ENCODE measurements around the gene SHROOM1.

Gene SHROOM1

DNA sequence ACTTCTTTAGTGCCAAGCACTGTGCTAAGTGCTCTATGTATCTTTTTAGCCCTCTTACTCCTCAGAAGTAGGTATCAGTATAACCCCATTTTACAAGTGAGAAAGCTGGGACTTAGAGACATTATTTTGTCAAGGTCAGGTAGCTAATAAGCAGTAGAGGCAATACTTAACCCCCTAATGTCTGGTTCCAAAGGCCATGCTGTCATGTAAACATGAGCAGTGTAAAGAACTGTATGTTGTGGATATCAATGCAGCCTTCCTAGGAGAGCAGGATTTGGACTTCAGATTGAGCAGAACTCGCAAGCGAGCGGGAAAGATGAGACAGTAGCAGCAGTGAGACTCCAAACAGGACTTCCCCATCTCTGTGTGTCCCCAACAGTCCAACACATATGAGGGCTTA is 3.6 kb upstream of the SHROOM1 start:
- Histone ChIP-seq H2AFZ (ENCODE audit: low read length, unreplicated experiment) (no peak overlapping the region), H3K36me3 (ENCODE audit: insufficient read depth, low read length) (no peaks in the 10 kb centered on the region), H3K27me3 (ENCODE audit: insufficient read depth, low read length) (no peaks in the 10 kb centered on the region), H3K4me1 (ENCODE audit: control insufficient read depth, insufficient read depth, low read length, unreplicated experiment) (peaks cover 2% of the 10 kb centered on the region), H3K27ac (ENCODE audit: low read depth, low read length) (no peak overlapping the region), H3K4me3 (ENCODE audit: low read depth, low read length) (no peak overlapping the region), H3K79me2 (ENCODE audit: control insufficient read depth, insufficient read depth, low read length, unreplicated experiment) (no peaks in the 10 kb centered on the region)

DNA sequence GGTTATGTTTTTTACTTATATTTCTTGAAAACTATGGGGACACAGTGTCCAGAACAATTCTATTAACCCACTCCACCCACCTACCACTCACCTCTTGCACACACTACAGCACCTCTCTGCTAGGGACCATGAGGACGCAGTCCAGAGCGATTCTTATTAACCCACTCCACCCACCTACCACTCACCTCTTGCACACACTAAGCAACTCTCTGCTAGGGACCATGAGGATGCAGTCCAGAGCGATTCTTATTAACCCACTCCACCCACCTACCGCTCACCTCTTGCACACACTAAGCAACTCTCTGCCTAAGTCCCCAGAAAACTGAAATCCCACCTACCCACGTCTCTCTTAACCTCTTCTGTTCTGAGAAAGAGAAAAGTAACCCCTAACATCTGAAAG is 2.2 kb upstream of the SHROOM1 start:
- H3K27me3 ChIP-seq (ENCODE audit: insufficient read depth, low read length), result no peaks in the 10 kb centered on the region
- peaks cover 10% of the 10 kb centered on the region for H3K79me2 ChIP-seq (ENCODE audit: control insufficient read depth, insufficient read depth, low read length, unreplicated experiment)
- H3K4me3 ChIP-seq (ENCODE audit: low read depth, low read length), result no peak overlapping the region
- no peak overlapping the region for H3K27ac ChIP-seq (ENCODE audit: low read depth, low read length)
- H2AFZ ChIP-seq (ENCODE audit: low read length, unreplicated experiment), result no peak overlapping the region
- no peaks in the 10 kb centered on the region for H3K4me1 ChIP-seq (ENCODE audit: control insufficient read depth, insufficient read depth, low read length, unreplicated experiment)
- H3K36me3 ChIP-seq (ENCODE audit: insufficient read depth, low read length), result no peaks in the 10 kb centered on the region

DNA sequence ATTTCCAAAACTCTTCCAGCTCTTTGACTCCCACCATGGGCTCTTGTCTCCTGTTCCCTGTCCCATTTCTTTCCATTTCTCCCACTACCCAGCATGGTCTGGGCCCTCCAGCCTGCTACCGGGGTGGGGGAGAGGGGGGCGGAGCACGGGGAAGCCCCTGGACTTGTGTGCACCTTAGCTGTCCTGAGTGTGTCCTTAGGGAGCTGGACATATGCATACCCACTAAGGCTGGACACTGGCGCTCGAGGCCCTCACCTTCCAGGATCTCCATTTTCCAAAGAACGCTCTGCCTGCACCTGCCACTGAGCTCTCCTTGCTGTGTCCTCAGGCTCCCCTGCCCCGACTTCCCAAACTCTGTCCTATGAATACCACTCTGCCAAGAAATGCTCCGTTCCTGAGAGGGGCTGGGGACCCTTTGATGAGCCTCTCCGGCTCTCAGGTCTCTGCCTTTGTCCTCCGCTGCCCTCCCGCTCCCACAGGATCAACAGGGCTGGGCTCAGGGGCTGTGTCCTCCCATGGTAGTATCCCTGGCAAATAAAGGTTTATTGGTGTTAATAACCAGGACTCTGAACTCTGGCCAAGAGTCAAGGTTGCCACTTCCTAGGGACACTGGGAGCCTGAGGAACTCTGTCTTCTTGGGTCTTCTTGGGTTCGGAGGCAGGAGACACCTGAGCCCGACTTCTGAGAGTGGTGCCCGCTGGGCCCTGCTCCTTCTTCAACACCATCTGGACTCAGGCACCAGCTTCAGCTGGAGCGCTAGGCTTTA is 831 bp upstream of the SHROOM1 start:
- H3K27me3 ChIP-seq (ENCODE audit: insufficient read depth, low read length), result no peaks in the 10 kb centered on the region
- H3K4me1 ChIP-seq (ENCODE audit: control insufficient read depth, insufficient read depth, low read length, unreplicated experiment), result no peaks in the 10 kb centered on the region
- no peak overlapping the region for H2AFZ ChIP-seq (ENCODE audit: low read length, unreplicated experiment)
- H3K4me3 ChIP-seq (ENCODE audit: low read depth, low read length), result peak overlapping the region; percentile 81
- no peaks in the 10 kb centered on the region for H3K36me3 ChIP-seq (ENCODE audit: insufficient read depth, low read length)
- H3K79me2 ChIP-seq (ENCODE audit: control insufficient read depth, insufficient read depth, low read length, unreplicated experiment), result peaks cover 10% of the 10 kb centered on the region
- no peak overlapping the region for H3K27ac ChIP-seq (ENCODE audit: low read depth, low read length)

DNA sequence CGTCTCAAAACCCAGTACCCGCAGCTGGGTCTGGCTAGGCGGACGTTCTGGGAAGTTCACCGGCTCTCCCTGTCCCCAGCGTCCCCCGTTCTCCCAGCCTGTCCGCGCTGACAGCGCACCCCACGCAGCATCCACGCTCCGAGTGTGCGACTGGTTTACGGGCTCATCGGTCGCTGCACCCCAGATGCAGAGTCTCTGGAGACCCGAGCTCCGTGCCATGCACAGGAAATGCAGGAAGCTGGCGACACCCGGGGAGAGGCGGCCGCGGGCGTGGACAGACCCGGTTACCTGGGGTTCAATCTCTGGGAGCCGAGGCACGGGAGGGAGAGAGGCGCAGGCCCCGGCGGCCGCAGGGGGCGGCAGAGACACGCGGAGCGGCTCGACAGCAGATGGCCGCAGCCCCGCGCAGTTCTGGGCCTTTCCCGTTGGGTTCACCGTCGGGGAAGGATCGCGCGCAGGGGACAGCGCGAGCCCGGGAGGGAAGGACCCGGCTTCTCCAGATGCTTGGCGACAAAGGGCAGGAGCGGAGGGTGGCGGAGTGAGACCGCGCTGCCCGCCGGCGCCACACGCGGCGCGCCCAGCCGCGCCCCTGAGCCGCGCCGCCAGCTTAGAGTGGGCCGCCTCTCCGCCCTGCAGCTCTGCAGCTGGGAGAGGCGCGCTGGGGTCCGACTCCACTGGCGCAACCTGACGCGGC is 558 bp downstream of the SHROOM1 start:
- Histone ChIP-seq H3K79me2 (ENCODE audit: control insufficient read depth, insufficient read depth, low read length, unreplicated experiment) (peaks cover 10% of the 10 kb centered on the region), H2AFZ (ENCODE audit: low read length, unreplicated experiment) (peak overlapping the region; percentile 70), H3K36me3 (ENCODE audit: insufficient read depth, low read length) (no peaks in the 10 kb centered on the region), H3K4me1 (ENCODE audit: control insufficient read depth, insufficient read depth, low read length, unreplicated experiment) (no peaks in the 10 kb centered on the region), H3K27me3 (ENCODE audit: insufficient read depth, low read length) (no peaks in the 10 kb centered on the region), H3K4me3 (ENCODE audit: low read depth, low read length) (peak overlapping the region; percentile 81), H3K27ac (ENCODE audit: low read depth, low read length) (no peak overlapping the region)

DNA sequence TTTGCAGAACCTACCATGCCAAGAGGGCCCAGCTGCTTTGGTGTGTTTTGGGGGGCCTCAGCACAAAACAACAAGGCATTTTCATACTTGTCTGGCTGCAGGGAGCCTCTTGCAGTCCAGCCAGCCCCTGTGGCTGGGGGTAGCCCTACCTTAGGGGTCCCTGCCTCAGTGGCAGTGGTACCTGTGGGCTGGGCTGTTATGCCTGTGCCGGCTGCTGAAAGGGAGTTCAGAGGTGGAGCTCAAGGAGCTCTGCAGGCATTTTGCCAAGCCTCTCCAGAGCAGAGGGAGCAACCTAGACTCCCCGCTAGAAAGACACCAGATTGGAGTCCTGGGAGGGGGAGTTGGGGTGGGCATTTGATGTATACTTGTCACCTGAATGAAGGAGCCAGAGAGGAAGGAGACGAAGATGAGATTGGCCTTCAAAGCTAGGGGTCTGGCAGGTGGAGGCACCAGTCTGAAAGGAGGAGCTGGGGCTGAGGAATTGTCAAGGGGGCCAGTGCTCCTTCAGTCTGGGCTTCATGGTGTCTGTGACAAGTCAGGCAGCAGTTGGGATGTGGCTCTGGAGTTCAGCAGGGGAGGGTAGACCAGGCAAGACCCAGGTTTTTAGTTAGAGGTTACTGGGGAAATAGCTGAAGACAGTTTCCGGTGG is 1.5 kb downstream of the SHROOM1 start:
- no peaks in the 10 kb centered on the region for H3K4me1 ChIP-seq (ENCODE audit: control insufficient read depth, insufficient read depth, low read length, unreplicated experiment)
- peak overlapping the region; percentile 81 for H3K4me3 ChIP-seq (ENCODE audit: low read depth, low read length)
- H2AFZ ChIP-seq (ENCODE audit: low read length, unreplicated experiment), result no peak overlapping the region
- no peak overlapping the region for H3K27ac ChIP-seq (ENCODE audit: low read depth, low read length)
- H3K79me2 ChIP-seq (ENCODE audit: control insufficient read depth, insufficient read depth, low read length, unreplicated experiment), result peaks cover 10% of the 10 kb centered on the region
- no peaks in the 10 kb centered on the region for H3K36me3 ChIP-seq (ENCODE audit: insufficient read depth, low read length)
- H3K27me3 ChIP-seq (ENCODE audit: insufficient read depth, low read length), result no peaks in the 10 kb centered on the region

DNA sequence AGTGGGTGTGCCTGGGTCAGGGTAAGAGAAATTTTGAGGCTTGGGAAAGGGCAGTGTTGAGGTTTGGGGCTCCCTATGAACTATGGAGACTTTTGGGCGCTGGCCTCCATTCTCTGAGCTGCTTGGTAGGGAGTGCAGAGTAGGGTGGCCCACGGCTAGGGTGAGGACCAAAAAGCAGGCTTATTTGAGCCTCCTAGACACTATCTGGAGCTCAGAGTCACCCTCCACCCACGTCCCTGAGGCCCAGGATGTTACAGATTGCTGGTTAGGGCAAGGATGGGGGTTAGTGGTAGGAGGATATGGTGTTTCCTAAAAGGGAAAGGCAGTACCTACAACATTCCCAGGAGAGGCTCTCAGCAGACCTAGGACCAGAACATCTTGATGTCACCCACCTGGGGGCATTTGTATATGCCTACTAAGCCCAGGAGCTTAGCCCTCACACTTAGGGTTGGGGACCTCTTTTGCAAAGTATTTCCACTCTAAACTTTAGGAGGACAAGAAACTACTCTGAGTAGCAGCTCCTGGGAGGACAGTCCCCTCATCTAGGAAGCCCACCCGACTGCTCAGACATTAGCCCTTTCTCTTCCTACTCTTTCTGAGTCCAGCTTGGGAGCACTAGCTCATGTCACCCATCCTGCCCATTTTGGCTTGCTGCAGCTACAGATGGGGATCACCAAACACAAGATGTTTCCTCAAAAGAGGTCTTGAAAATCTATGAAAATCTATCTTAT is 2.3 kb downstream of the SHROOM1 start:
- Histone ChIP-seq H3K27me3 (ENCODE audit: insufficient read depth, low read length) (no peaks in the 10 kb centered on the region), H3K36me3 (ENCODE audit: insufficient read depth, low read length) (no peaks in the 10 kb centered on the region), H3K27ac (ENCODE audit: low read depth, low read length) (no peak overlapping the region), H3K4me1 (ENCODE audit: control insufficient read depth, insufficient read depth, low read length, unreplicated experiment) (no peaks in the 10 kb centered on the region), H2AFZ (ENCODE audit: low read length, unreplicated experiment) (no peak overlapping the region), H3K4me3 (ENCODE audit: low read depth, low read length) (no peak overlapping the region), H3K79me2 (ENCODE audit: control insufficient read depth, insufficient read depth, low read length, unreplicated experiment) (peaks cover 10% of the 10 kb centered on the region)

DNA sequence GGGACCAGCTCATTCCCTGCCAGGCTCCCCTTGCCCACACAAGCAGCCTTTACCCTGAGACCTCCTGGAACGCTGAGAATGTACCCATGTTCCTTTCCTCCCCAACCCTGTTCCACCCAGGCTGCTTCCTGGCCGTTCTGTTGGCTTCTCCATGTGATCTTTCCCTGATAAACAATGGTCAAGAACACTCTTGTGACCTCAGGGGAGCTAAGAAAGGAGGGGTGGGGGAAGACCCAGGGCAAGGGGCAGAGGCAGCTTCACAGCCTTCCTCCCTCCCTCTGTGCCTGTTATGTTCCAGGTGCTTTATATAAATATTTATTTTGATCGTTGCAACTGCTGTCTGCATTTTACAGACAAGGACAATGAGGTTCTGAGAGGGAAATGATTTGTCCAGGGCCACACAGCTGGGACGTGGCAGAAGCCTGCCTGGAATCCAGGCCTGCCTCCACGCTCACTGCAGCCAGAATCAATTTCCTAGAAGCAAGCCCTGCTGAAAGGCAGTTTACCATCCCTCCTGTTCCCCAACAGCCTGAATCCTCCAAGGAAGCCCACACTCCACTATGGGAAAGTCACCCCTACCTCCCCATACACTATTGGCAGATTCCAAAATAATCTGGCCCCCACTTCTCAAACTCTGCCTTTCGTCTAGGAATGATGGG is 3.9 kb downstream of the SHROOM1 start:
- peaks cover 10% of the 10 kb centered on the region for H3K79me2 ChIP-seq (ENCODE audit: control insufficient read depth, insufficient read depth, low read length, unreplicated experiment)
- no peak overlapping the region for H3K4me3 ChIP-seq (ENCODE audit: low read depth, low read length)
- no peaks in the 10 kb centered on the region for H3K27me3 ChIP-seq (ENCODE audit: insufficient read depth, low read length)
- no peak overlapping the region for H2AFZ ChIP-seq (ENCODE audit: low read length, unreplicated experiment)
- no peaks in the 10 kb centered on the region for H3K36me3 ChIP-seq (ENCODE audit: insufficient read depth, low read length)
- H3K27ac ChIP-seq (ENCODE audit: low read depth, low read length), result no peak overlapping the region
- H3K4me1 ChIP-seq (ENCODE audit: control insufficient read depth, insufficient read depth, low read length, unreplicated experiment), result no peaks in the 10 kb centered on the region

DNA sequence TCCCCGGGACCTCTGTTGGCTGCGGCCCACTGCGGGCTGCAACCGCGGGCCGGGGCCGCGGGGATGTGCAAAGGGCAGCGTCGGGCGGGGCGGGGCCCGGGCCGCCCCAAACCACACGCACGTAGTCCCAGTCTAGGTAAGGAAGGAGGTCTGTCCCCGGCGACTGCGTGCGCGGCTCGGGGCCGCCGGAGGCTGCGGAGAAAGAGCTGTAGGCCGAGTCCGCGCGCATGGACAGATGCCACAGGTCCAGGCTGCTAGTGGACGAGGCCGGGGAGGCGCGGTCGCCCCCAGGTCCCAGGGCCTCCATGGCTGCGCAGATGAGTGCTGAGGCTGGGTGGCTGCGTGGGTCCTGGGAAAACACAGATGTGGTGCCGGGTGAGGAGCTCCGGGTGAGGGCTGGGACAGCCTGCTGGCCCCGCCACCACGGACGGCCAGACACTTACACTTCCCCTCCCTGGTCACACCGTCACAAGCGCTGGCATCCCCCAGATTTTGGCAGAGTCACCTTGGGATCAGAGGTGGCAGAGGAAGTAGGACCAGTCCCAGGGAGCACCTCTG is 4.5 kb downstream of the SHROOM1 start:
- Histone ChIP-seq H3K27ac (ENCODE audit: low read depth, low read length) (no peak overlapping the region), H2AFZ (ENCODE audit: low read length, unreplicated experiment) (no peak overlapping the region), H3K4me1 (ENCODE audit: control insufficient read depth, insufficient read depth, low read length, unreplicated experiment) (no peaks in the 10 kb centered on the region), H3K4me3 (ENCODE audit: low read depth, low read length) (no peak overlapping the region), H3K36me3 (ENCODE audit: insufficient read depth, low read length) (no peaks in the 10 kb centered on the region), H3K27me3 (ENCODE audit: insufficient read depth, low read length) (no peaks in the 10 kb centered on the region), H3K79me2 (ENCODE audit: control insufficient read depth, insufficient read depth, low read length, unreplicated experiment) (peaks cover 10% of the 10 kb centered on the region)

DNA sequence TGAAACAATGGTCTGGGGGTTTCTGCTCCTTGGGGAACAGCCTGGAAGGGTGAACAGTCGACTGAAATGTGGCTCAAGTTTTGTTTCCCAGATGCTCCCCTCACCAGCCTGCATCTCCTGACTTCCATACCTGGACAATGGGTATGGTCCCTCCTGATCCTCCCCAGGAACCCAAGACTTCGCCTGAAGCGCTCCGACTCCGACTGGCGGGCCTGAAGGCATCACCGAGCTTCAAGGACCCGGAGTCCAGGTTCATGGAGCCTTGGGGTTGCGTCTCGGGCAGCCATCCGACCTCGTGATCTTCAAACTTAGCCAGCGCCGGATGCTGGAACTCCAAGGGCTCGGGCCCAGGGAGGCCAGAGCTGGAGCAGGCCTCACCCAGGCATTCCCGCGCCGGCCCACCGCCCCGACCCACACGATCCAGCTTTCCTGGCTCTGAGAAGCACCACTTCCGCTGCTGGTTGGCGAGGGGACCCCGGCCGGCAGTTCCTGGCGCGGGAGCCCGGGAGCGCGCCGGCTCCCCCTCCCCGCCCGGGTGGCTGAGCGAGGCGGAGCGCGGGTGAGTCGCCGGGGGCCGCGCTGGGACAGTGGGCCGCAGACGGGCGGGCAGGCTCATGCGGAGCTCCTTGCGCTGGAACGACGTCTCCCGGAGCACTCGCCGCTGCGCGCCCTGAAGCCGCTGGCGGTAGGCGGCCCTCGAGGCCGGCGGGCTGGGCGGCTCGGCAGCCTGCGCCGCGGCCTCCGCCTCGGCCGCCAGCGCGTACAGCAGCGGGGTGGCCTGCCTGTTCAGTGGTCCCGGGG is 5.2 kb downstream of the SHROOM1 start:
- Histone ChIP-seq H3K36me3 (ENCODE audit: insufficient read depth, low read length) (no peaks in the 10 kb centered on the region), H3K4me1 (ENCODE audit: control insufficient read depth, insufficient read depth, low read length, unreplicated experiment) (no peaks in the 10 kb centered on the region), H3K27ac (ENCODE audit: low read depth, low read length) (no peak overlapping the region), H3K27me3 (ENCODE audit: insufficient read depth, low read length) (no peaks in the 10 kb centered on the region), H3K79me2 (ENCODE audit: control insufficient read depth, insufficient read depth, low read length, unreplicated experiment) (peaks cover 10% of the 10 kb centered on the region), H3K4me3 (ENCODE audit: low read depth, low read length) (no peak overlapping the region), H2AFZ (ENCODE audit: low read length, unreplicated experiment) (no peak overlapping the region)
